GM21447 (cell line): Measurements from ENCODE around the gene HYAL2.

Source experiments
- ATAC-seq: cut with Tn5 transposase; IDR thresholded peaks from one replicate; pipeline ENCODE4 v1.9.1; 2021; ENCODE audit not compliant: unreplicated experiment

HYAL2 gene, protein sequence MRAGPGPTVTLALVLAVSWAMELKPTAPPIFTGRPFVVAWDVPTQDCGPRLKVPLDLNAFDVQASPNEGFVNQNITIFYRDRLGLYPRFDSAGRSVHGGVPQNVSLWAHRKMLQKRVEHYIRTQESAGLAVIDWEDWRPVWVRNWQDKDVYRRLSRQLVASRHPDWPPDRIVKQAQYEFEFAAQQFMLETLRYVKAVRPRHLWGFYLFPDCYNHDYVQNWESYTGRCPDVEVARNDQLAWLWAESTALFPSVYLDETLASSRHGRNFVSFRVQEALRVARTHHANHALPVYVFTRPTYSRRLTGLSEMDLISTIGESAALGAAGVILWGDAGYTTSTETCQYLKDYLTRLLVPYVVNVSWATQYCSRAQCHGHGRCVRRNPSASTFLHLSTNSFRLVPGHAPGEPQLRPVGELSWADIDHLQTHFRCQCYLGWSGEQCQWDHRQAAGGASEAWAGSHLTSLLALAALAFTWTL

DNA sequence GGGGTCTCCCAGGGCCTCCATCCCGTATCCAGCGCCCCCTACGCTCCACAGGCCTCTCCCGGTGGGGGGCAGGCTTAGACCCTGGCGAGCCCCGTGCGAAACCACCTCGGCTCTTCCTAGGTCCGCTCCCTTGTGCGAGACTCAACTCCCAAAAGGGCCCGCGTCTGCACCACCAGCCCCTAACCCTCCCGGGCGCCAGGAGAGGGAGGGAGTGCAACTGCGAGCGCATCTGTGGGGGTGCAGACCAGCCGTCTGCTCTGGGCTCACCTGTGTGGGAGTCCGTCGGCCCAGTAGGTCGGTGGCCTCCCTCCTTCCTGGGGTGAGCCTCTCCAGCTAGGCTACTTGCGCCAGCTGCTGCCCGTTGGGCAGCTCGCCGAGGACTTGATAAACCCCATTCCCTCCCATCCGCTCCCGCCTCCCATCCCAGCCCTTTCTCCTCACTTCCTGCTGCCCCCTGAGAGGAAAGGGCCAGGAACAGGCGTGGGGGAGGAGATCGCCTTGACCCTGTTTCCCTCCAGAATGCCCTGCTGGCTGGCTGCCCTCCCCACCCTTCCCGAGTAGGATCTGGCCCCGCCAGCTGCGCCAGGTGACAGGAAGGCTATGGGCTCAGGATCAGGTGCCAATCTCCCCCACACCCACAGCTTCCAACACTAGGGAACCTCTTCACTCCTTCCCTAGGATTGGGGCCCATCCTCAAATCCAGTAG is at the start of gene HYAL2:
Gene HYAL2 (minus strand): TSS at position 360 of the 706 bp plus-strand sequence. CDS start 2,256 bp downstream, outside the sequence.
- ATAC-seq, result no peak

GRCh38 chr3:50371133-50371685 is 48.7 kb upstream of the HYAL2 start:
- ATAC-seq, result no peak

- no peak for ATAC-seq
These were observed 48.0 kb upstream of the HYAL2 start for GRCh38 chr3:50370594-50370993.

DNA sequence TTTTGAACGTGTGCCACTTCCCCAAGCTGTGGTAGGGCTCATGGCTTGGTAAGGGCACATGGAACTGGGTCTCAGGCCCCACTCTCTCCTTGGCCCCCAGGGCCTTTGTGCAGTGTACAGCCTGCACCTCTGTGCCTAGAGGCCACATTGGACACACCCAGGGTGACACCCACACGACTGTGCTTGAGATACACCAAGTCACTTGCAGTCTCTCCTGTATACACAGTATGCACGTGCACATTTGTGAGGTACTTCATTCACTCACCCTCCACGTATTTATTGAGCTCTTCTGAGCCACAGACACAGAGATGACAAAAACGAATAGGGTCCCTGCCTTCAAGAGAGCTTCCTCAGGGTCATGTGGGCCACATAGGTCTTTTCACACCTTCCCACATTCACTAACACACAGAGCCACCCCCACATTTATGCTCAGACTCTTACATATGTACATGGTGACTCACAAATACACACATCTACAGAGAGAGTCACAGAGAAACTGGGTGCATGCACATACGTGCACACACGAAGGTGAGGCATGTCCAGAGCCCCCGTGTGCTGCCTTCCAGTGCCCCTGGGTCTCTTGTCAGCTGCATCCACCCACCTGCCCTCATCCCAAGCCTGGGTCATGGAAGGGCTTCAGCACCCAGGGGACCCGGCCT is 46.6 kb upstream of the HYAL2 start:
- no peak for ATAC-seq

DNA sequence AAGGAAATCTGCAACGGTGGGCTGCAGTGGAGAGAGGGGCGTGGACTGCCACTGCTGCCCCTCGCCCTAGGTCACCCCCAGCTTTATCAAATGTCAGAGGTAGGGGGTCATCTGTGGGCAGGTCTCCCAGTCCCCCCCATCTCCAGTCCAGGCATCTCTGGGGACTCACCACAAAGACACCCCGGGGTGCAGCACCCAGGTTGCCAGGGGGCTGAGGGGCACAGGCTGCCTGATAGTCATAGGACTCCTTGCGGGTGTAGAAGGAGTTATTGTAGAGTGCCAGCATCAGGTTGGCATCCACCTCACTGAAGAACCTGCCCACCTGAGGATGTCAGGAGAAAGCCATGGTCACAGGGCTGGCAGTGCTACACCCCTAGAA is 43.3 kb upstream of the HYAL2 start:
- no peak for ATAC-seq

GRCh38 chr3:50365080-50365841 is 42.7 kb upstream of the HYAL2 start:
- ATAC-seq, result peak; percentile 86

DNA sequence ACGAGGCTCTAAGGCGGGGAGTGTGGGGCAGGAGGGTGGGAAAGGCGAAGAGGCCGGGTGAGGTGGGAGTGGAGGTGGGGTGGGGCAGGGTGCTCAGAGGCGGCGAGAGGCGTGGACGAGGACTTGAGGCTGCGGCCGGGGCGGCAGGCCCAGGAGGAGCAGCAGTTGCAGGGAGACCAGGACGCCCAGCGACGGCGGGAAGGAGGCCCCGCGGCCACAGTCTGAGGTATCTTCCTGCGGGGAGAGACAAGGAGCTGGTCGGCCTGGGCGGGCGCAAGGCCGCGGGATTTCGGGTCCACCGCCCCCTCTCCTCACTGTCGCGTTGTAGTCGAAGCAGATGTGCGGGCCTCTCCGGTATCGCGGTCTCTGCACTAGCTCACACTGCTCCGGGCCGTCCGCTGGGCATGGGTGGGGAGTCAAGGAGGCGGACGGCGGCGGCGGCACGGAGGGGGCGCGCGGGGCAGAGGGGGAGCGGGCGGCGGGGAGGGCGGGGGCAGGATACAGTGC is 42.1 kb upstream of the HYAL2 start:
- ATAC-seq, result peak; percentile 11

DNA sequence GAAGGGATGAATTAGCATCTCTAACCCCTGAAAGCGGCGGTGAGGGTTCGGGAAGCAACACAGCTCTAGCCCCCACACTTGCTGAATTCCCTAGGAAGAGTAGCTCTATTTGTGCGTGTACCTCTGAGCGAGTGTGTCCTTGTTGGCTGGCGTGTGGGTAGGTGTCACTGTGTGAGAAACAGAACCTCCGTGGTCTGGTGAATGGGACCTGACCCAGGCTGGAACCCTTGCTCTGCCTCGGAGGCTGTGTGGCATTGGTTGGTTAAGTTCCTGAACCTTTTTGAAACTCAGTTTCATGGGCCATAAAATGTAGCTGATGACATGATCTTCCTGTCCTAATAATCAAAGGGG is 37.2 kb upstream of the HYAL2 start:
- peak; percentile 9 for ATAC-seq

GRCh38 chr3:50358911-50359759 is 36.6 kb upstream of the HYAL2 start, which contains the start of gene TMEM115:
Gene TMEM115, minus strand, starts transcription at chr3:50359521. Its CDS starts 458 bp downstream, at chr3:50359063.
- ATAC-seq, result peak; percentile 99

- ATAC-seq, result no peak
These were observed 35.9 kb upstream of the HYAL2 start for GRCh38 chr3:50358355-50358910.

- ATAC-seq, result no peak
These were observed 34.9 kb upstream of the HYAL2 start for GRCh38 chr3:50357481-50357880.

DNA sequence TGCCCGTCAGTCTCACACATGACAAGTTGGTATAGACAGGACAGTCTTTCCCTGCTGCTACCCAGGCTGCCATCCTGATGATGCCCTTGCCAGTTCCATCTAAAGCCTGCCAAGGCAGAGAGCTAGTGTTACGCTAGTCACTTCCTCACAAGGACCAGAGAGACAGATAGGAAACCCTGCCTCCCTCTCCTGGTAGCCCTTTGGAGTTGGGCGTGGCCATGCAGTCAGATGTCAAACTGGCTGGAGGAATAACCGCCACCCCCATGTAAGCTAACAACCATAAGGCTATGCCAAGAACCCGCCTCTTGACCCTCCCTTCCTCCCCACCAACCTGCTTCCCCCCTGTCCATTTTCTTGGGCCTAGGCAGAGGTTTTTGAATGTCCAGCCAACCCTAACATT is 34.0 kb upstream of the HYAL2 start:
- no peak for ATAC-seq

DNA sequence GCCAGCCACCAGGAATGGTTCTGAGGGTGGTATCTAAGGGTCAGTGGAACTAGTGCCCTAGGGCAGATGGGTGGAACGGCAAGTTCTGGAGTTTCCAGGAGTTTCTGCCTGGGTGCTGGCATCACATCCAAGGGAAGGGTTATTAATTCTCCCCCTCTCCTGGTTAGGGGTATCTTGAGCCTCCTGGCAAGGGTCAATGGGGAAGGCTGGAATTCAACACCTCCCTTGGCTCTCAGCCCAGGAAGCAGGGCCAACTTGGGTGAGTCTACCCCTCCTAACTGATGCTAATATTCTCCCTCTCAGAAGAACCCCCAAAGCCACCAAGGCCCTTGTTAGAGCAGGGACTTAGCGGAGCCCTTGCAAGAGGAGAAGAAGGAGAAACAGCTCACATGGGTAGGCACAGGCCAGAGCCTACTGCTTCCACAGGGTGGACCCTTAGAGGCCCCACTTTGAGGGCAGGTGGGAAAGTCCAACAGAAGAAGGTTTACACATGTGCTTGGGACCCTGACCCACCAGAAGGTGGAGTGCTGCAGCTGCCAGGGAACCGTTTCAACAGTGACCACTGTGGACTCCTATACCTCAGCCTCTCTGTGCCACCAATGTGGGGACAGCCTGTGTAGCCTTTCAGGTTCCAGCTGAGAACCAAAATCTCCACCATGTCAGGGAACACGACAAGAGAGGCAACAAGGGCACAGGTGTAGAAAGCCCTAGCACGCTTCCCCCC is 33.4 kb upstream of the HYAL2 start:
- ATAC-seq, result no peak

GRCh38 chr3:50354850-50355249 is 32.3 kb upstream of the HYAL2 start:
- ATAC-seq, result no peak

GRCh38 chr3:50354186-50354764 is 31.7 kb upstream of the HYAL2 start:
- ATAC-seq, result no peak

GRCh38 chr3:50353245-50354004 is 30.9 kb upstream of the HYAL2 start:
- no peak for ATAC-seq

- ATAC-seq, result no peak
These were observed 30.2 kb upstream of the HYAL2 start for GRCh38 chr3:50352781-50353180.

DNA sequence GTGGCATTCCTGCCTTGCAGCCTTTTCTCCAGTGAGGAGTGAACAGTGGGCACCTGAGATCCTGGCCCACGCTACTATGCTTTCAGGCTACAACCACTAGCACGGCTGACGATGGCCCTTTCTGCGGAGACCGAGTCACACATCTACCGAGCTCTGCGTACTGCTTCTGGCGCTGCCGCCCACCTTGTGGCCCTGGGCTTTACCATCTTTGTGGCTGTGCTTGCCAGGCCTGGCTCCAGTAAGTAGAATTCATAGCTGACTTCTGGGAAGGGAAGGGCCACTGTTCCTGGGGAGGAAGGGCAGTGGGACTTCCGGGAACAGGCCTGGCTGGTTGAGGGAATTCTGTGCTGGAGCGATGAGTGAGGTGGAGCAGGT is 28.8 kb upstream of the HYAL2 start:
- ATAC-seq, result no peak
